GM12878 (cell line): ENCODE measurements around the gene ZNF140. TPM values are rescaled to one million over a fixed set of nuclear protein-coding genes. Genes with fewer than 3 reads are reported as not detected.

Experiments
- ASH2L ChIP-seq: fragments of 300-600, 200-600 bp; sonication (generic); IDR thresholded peaks from 2 replicates; pipeline ENCODE4 v1.6.1; 2017; ENCODE audit warnings: low read depth, mild to moderate bottlenecking, borderline replicate concordance
- ATF2 ChIP-seq: IDR thresholded peaks from 2 replicates; pipeline ENCODE4 v1.6.1; 2012; ENCODE audit warnings: low read length, inconsistent platforms
- BCL11A ChIP-seq: IDR thresholded peaks from 2 replicates; pipeline ENCODE4 v1.6.1; 2011; ENCODE audit warnings: low read depth, low read length
- BHLHE40 ChIP-seq, 2 experiments: fragments of 450-650 bp in 1 of 2; IDR thresholded peaks; 2 replicates each; pipeline ENCODE4 v1.6.1; 2011 to 2017; ENCODE audit warnings: low read depth in 2 of 2, borderline replicate concordance in 1 of 2, improper control_type of control experiment in 1 of 2, low read length in 1 of 2, mild to moderate bottlenecking in 1 of 2
- CREB1 ChIP-seq: IDR thresholded peaks from 2 replicates; pipeline ENCODE4 v1.6.1; 2012; ENCODE audit warnings: low read depth, mild to moderate bottlenecking, inconsistent platforms
- HSF1 ChIP-seq: fragments of 150-350 bp; IDR thresholded peaks from 2 replicates; pipeline ENCODE4 v1.6.1; 2014; ENCODE audit warnings: mild to moderate bottlenecking, low read depth, low read length
- IKZF1 ChIP-seq: fragments of 450-650 bp; conservative IDR thresholded peaks from 2 replicates; pipeline ENCODE4 v1.6.1; 2017; ENCODE audit warnings: antibody characterized with exemption, mild to moderate bottlenecking
- IRF3 ChIP-seq: fragments of 450-650 bp; IDR thresholded peaks from 2 replicates; pipeline ENCODE4 v1.6.1; 2014; ENCODE audit warnings: mild to moderate bottlenecking
- NR2C1 ChIP-seq: fragments of 450-650 bp; IDR thresholded peaks from 2 replicates; pipeline ENCODE4 v1.6.1; 2017; ENCODE audit warnings: antibody characterized with exemption, mild to moderate bottlenecking, moderate library complexity
- NR2F1 ChIP-seq: fragments of 450-650 bp; conservative IDR thresholded peaks from 2 replicates; pipeline ENCODE4 v1.6.1; 2017; ENCODE audit warnings: mild to moderate bottlenecking
- POLR2AphosphoS5 ChIP-seq: IDR thresholded peaks from 2 replicates; pipeline ENCODE4 v1.6.1; 2011; ENCODE audit warnings: mild to moderate bottlenecking, low read length, inconsistent platforms
- RAD51 ChIP-seq: fragments of 450-650 bp; IDR thresholded peaks from 2 replicates; pipeline ENCODE4 v1.6.1; 2016; ENCODE audit warnings: moderate library complexity, mild to moderate bottlenecking, inconsistent platforms
- RELA ChIP-seq: fragments of 450-650 bp; IDR thresholded peaks from 2 replicates; pipeline ENCODE4 v1.8.0; 2014; ENCODE audit warnings: borderline replicate concordance; ENCODE audit not compliant: partially characterized antibody
- SIN3A ChIP-seq: IDR thresholded peaks from 2 replicates; pipeline ENCODE4 v1.6.1; 2012; ENCODE audit warnings: low read depth, low read length, improper control_type of control experiment
- SMARCA5 ChIP-seq: fragments of 450-650 bp; IDR thresholded peaks from 2 replicates; pipeline ENCODE4 v1.6.1; 2017; ENCODE audit warnings: mild to moderate bottlenecking
- WRNIP1 ChIP-seq: IDR thresholded peaks from 2 replicates; pipeline ENCODE4 v1.6.1; 2011; ENCODE audit warnings: low read depth, low read length, improper control_type of control experiment, borderline replicate concordance
- ZNF207 ChIP-seq: fragments of 450-650 bp; IDR thresholded peaks from 2 replicates; pipeline ENCODE4 v1.6.1; 2014; ENCODE audit warnings: antibody characterized with exemption, mild to moderate bottlenecking, borderline replicate concordance
- ZNF592 ChIP-seq: fragments of 450-650 bp; IDR thresholded peaks from 2 replicates; pipeline ENCODE4 v1.6.1; 2017; ENCODE audit warnings: mild to moderate bottlenecking, moderate library complexity
- ZSCAN29 ChIP-seq: fragments of 450-650 bp; IDR thresholded peaks from 2 replicates; pipeline ENCODE4 v1.6.1; 2017; ENCODE audit warnings: mild to moderate bottlenecking, moderate library complexity
- polyA plus RNA-seq, 11 experiments: library from polyadenylated mRNA; depleted of rRNA in 4 of 11; unstranded in 6 of 11; stranded (reverse) in 5 of 11; fragments of >200 nt; fragmentation: Nextera tagmentation in 4 of 11; fragmentation: Illumina TruSeq in 1 of 11; extraction: Ambion mirVana in 4 of 11; extraction: Trizol in 1 of 11; gene quantifications; 1 replicate in 1 of 11; 2 replicates in 10 of 11; pipeline versions ENCODE4 v1.2.1 to v1.2.3, GENCODE V29; 2011 to 2016; ENCODE audit warnings: inconsistent platforms in 2 of 11, missing spikeins in 2 of 11, low read depth in 1 of 11
- total RNA-seq, 4 experiments: library from RNA; depleted of rRNA in 3 of 4; stranded (reverse); fragments of >200 nt in 3 of 4; fragmentation: Illumina TruSeq in 1 of 4; extraction: Trizol in 1 of 4; gene quantifications; 2 replicates each; pipeline versions ENCODE4 v1.2.1 to v1.2.3, GENCODE V29; 2013 to 2021

ZNF140 gene
- total and polyA plus RNA-seq, 10 of the 15 experiments (the other 5 are each of a cell fraction or from before 2014, with no cell fraction given), result 6.8 to 21.2 (median 14.7) TPM

- TF ChIP-seq IRF3 (no peak), IKZF1 (peak; percentile 94), RELA (peak; percentile 80), BCL11A (no peak), NR2C1 (peak; percentile 43; the same call in 1 of the 2 replicates), NR2F1 (0 out of 2 replicates have a peak, but pooled peaks have one; percentile 47), ZNF592 (no peak), WRNIP1 (no peak), BHLHE40 (IDR thresholded peaks at IDR 0.05; ENCODE audit: borderline replicate concordance in 1 of 2, low read depth in 2 of 2, low read length in 1 of 2) (peak; percentile 97 to 99), RAD51 (peak; percentile 95), ASH2L (peak; percentile 93; the same call in 1 of the 2 replicates), ATF2 (no peak), POLR2AphosphoS5 (0 out of 2 replicates have a peak, but pooled peaks have one; percentile 42), ZNF207 (0 out of 2 replicates have a peak, but pooled peaks have one; percentile 25), SMARCA5 (0 out of 2 replicates have a peak, but pooled peaks have one; percentile 66), CREB1 (no peak; the same call in 1 of the 2 replicates), SIN3A (no peak; the same call in 1 of the 2 replicates), HSF1 (no peak), ZSCAN29 (no peak)
Measured at GRCh38 chr12:133037207-133038005, 43.3 kb upstream of the ZNF140 start, which contains the start of gene ZNF84 (continued).
